IMR-90 (cell line): ENCODE measurements around the gene CERK. TPM values are rescaled to one million over a fixed set of nuclear protein-coding genes. Genes with fewer than 3 reads are reported as not detected.

Experiments used
- ATAC-seq: fragments of 200-7000 bp; cut with Tn5 transposase; 2 replicates; pipeline ENCODE4 v1.9.1; 2020; ENCODE audit warnings: low read depth, mild to moderate bottlenecking, moderate library complexity
- BruUV-seq: library from RNA; stranded (reverse); fragments of 400-500 nt; replicated peaks from 2 replicates; lab custom pipeline; 2021; lab: Mats Ljungman, UMichigan
- CTCF ChIA-PET: fragments of 300-600 bp; formaldehyde crosslinking; extraction: SDS; loops from one replicate; lab custom pipeline; 2021; ENCODE audit warnings: antibody characterized with exemption; lab: Yijun Ruan, JAX
- POLR2A ChIA-PET: fragments of 300-600 bp; sonication (Branson Sonifier 250); formaldehyde crosslinking; loops from one replicate; lab custom pipeline; 2022; ENCODE audit warnings: antibody characterized with exemption; ENCODE audit not compliant: unreplicated experiment; lab: Charles Lee
- DNase-seq: peaks from one replicate; pipeline ENCODE4 v3.0.0; 2013
- H2AFZ ChIP-seq: replicated peaks from 2 replicates; pipeline ENCODE3; 2013; ENCODE audit warnings: low read length, mild to moderate bottlenecking; ENCODE audit not compliant: poor library complexity
- H2AK5ac ChIP-seq: 2 replicates; pipeline ENCODE4 v1.6.1; 2013; ENCODE audit warnings: low read depth, low read length, inconsistent platforms
- H2AK9ac ChIP-seq: replicated peaks from 2 replicates; pipeline ENCODE3; 2013; ENCODE audit warnings: mild to moderate bottlenecking, low read depth, low read length, moderate library complexity; ENCODE audit not compliant: poor library complexity
- H2BK120ac ChIP-seq: 2 replicates; pipeline ENCODE4 v1.6.1; 2013; ENCODE audit warnings: low read depth, low read length, inconsistent platforms
- H2BK15ac ChIP-seq: 3 replicates; pipeline ENCODE4 v1.6.1; 2013; ENCODE audit warnings: low read depth, low read length, inconsistent platforms
- H2BK20ac ChIP-seq: 2 replicates; pipeline ENCODE4 v1.6.1; 2013; ENCODE audit warnings: low read depth, mild to moderate bottlenecking, inconsistent platforms, low read length, moderate library complexity
- H2BK5ac ChIP-seq: 2 replicates; pipeline ENCODE4 v1.6.1; 2013; ENCODE audit warnings: mild to moderate bottlenecking, low read depth, low read length, inconsistent platforms; ENCODE audit not compliant: poor library complexity, severe bottlenecking
- H3K14ac ChIP-seq: replicated peaks from 2 replicates; pipeline ENCODE4 v1.6.1; 2013; ENCODE audit warnings: low read depth, low read length, inconsistent platforms
- H3K18ac ChIP-seq: 2 replicates; pipeline ENCODE4 v1.6.1; 2013; ENCODE audit warnings: low read depth, low read length, control low read depth
- H3K23ac ChIP-seq: 2 replicates; pipeline ENCODE4 v1.6.1; 2013; ENCODE audit warnings: low read depth, low read length, inconsistent platforms
- H3K27ac ChIP-seq: 2 replicates; pipeline ENCODE4 v1.5.1; 2013; ENCODE audit warnings: mild to moderate bottlenecking, control low read depth, low read length; ENCODE audit not compliant: insufficient read depth
- H3K27me3 ChIP-seq: 2 replicates; pipeline ENCODE4 v1.6.1; 2013; ENCODE audit warnings: low read length; ENCODE audit not compliant: control insufficient read depth, insufficient read depth
- H3K36me3 ChIP-seq: 2 replicates; pipeline ENCODE4 v1.6.1; 2013; ENCODE audit warnings: low read length, mixed read lengths; ENCODE audit not compliant: control insufficient read depth, insufficient read depth
- H3K4ac ChIP-seq: 2 replicates; pipeline ENCODE4 v1.6.1; 2013; ENCODE audit warnings: low read depth, low read length, inconsistent platforms
- H3K4me1 ChIP-seq: 2 replicates; pipeline ENCODE4 v1.6.1; 2013; ENCODE audit warnings: low read length, mixed read lengths; ENCODE audit not compliant: control insufficient read depth, insufficient read depth
- H3K4me2 ChIP-seq: 2 replicates; pipeline ENCODE4 v1.6.1; 2013; ENCODE audit warnings: low read depth, mild to moderate bottlenecking, control low read depth, low read length, moderate library complexity
- H3K4me3 ChIP-seq: 2 replicates; pipeline ENCODE4 v1.5.1; 2013; ENCODE audit warnings: low read depth, mild to moderate bottlenecking, control low read depth, low read length, moderate library complexity; ENCODE audit not compliant: insufficient read depth
- H3K56ac ChIP-seq: 2 replicates; pipeline ENCODE4 v1.6.1; 2013; ENCODE audit warnings: low read length, inconsistent platforms; ENCODE audit not compliant: insufficient read depth; ENCODE audit errors: extremely low read depth
- H3K79me1 ChIP-seq, 2 experiments: 2 replicates each; pipeline ENCODE4 v1.6.1; 2013; ENCODE audit warnings: low read length in 2 of 2, inconsistent platforms in 1 of 2, low read depth in 1 of 2
- H3K9ac ChIP-seq: 2 replicates; pipeline ENCODE4 v1.6.1; 2013; ENCODE audit warnings: low read depth, low read length, control low read depth
- H3K9me1 ChIP-seq: 2 replicates; pipeline ENCODE4 v1.6.1; 2013; ENCODE audit warnings: low read length, inconsistent platforms; ENCODE audit not compliant: insufficient read depth
- H3K9me3 ChIP-seq: 2 replicates; pipeline ENCODE4 v1.6.1; 2013; ENCODE audit warnings: low read length; ENCODE audit not compliant: control insufficient read depth, insufficient read depth
- H4K20me1 ChIP-seq: 2 replicates; pipeline ENCODE4 v1.6.1; 2013; ENCODE audit warnings: low read length, inconsistent platforms; ENCODE audit not compliant: insufficient read depth
- H4K5ac ChIP-seq: 2 replicates; pipeline ENCODE4 v1.6.1; 2013; ENCODE audit warnings: mild to moderate bottlenecking, low read depth, low read length, control low read depth
- H4K8ac ChIP-seq, 2 experiments: 2 replicates each; pipeline ENCODE4 v1.6.1; 2013; ENCODE audit warnings: low read depth in 2 of 2, low read length in 2 of 2, control low read depth in 1 of 2, inconsistent platforms in 1 of 2
- H4K91ac ChIP-seq: 2 replicates; pipeline ENCODE4 v1.6.1; 2013; ENCODE audit warnings: low read depth, low read length, inconsistent platforms; ENCODE audit not compliant: insufficient read depth
- MAFK ChIP-seq: IDR thresholded peaks from 2 replicates; pipeline ENCODE4 v1.6.1; 2012; ENCODE audit warnings: low read depth, low read length, improper control_type of control experiment
- MAZ ChIP-seq: IDR thresholded peaks from 2 replicates; pipeline ENCODE4 v1.6.1; 2012; ENCODE audit warnings: low read depth, mild to moderate bottlenecking, low read length, improper control_type of control experiment, moderate library complexity, borderline replicate concordance
- WGBS, 2 experiments: methylation state at CpG; one replicate each; pipeline versions ENCODE4 v1.1.5 to v1.1.7; 2013; ENCODE audit warnings: missing lambda C conversion rate in 2 of 2; ENCODE audit not compliant: insufficient read length in 1 of 2; ENCODE audit errors: extremely low coverage in 2 of 2; 5-methylcytosine and 5-hydroxymethylcytosine counted together
- dilution Hi-C: fragments of 300-500 bp; cut with HindIII; formaldehyde crosslinking; loops from one replicate; pipeline ENCODE4 v1.14.3; 2018; ENCODE audit warnings: low sequenced_read_pairs; ENCODE audit not compliant: unreplicated experiment
- in situ Hi-C: fragments of 300-500 bp; cut with MboI; formaldehyde crosslinking; loops from 3 replicates; pipeline ENCODE4 v1.14.3; 2019; ENCODE audit warnings: low sequenced_read_pairs, inconsistent platforms, mixed read lengths
- intact Hi-C: fragments of 100-400 bp; cut with micrococcal nuclease; formaldehyde crosslinking; loops from 2 replicates; pipeline ENCODE4 v1.10.0; 2022
- polyA plus RNA-seq, 3 experiments: library from polyadenylated mRNA; depleted of rRNA; stranded (reverse); fragments of >200 nt; gene quantifications; 2 replicates each; pipeline ENCODE4 v1.2.3, GENCODE V29; 2012; ENCODE audit warnings: low replicate concordance in 1 of 3
- total RNA-seq: library from RNA; depleted of rRNA; stranded (reverse); fragments of >200 nt; gene quantifications from 2 replicates; pipeline ENCODE4 v1.2.3, GENCODE V29; 2012

CERK gene
- total and polyA plus RNA-seq, 2 of the 4 experiments (the other 2 are of a cell fraction) = 25.3 to 38.7 TPM

DNA sequence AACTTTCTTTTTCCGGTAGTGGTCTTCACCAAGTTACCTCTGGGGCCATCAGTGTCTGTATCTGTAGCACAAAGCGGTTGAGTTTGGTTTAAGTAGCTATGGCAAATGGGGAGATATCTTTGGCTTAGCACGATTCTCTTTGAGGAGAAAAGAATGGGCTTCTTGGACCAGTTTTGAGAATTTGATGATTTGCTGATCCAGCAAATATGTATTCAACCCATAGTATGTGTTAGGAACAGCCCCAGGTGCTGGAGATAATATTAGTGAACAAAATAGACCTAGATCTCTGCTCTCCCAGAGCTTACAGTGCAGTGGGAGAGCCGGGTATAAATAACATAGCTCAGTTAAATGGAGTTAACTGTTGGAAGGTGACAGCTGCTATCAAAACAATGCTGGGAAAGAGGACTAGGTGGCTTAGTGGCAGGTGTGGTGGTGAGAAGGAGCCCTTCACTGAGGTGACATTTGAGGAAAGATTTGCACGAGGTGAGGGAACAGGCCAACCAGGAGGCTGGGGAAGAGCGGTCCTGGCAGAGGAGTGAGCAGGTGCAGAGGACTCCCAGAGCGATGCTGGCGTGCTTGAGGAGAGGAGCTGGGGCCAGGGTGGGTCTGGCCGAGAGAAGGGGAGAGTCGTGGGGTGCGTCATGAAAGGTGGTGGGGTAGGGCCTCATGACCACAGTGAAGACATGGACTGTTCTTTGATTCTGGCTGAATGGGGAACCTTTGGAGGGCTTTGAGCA, 29.4 kb upstream of the CERK start:
- Histone ChIP-seq H3K9me1 (peaks cover 13% of the 10 kb centered on the region; the same call in 1 of the 2 replicates), H3K27ac (no peak overlapping the region), H2AK5ac (no peak overlapping the region), H2AFZ (no peak overlapping the region), H3K79me1 (peaks cover 30 to 71% of the 10 kb centered on the region in 2 experiments), H3K18ac (no peak overlapping the region), H2AK9ac (peak overlapping the region; percentile 66), H3K14ac (no peak overlapping the region), H2BK120ac (no peak overlapping the region), H3K4me2 (no peak overlapping the region), H3K36me3 (peaks cover 1% of the 10 kb centered on the region), H3K4me3 (no peak overlapping the region), H3K56ac (no peak overlapping the region), H4K20me1 (peaks cover 23% of the 10 kb centered on the region), H4K8ac (no peak overlapping the region), H3K27me3 (no peaks in the 10 kb centered on the region), H2BK5ac (no peak overlapping the region), H4K91ac (no peak overlapping the region), H3K4ac (no peak overlapping the region), H2BK20ac (no peak overlapping the region), H4K5ac (no peak overlapping the region), H3K9ac (no peak overlapping the region), H2BK15ac (no peak overlapping the region), H3K23ac (no peak overlapping the region), H3K9me3 (no peaks in the 10 kb centered on the region), H3K4me1 (peaks cover 8% of the 10 kb centered on the region)
- DNase-seq (no peak), ATAC-seq (no peak)
- in situ Hi-C loops (no loop called here), intact Hi-C loops (no loop called here), dilution Hi-C loops (no loop called here)
- ChIA-PET POLR2A (no interaction called here), CTCF (no interaction called here)
- WGBS, 2 experiments = 97% methylated on average over 5 of the region's 11 CpGs; no CpG with 5 or more reads in 1 of the 2 experiments
- no TSS peak for BruUV-seq
- no peak for TF ChIP-seq MAZ
- TF ChIP-seq MAFK = peak; percentile 94
